Germinal center (tissue), 1 donor: ENCODE measurements around the gene CDCP2.

Experiments
- DNase-seq: peaks from one replicate; pipeline ENCODE4 v3.0.0; 2012; ENCODE audit warnings: mixed read lengths, low spot score

The CDCP2 gene

DNA sequence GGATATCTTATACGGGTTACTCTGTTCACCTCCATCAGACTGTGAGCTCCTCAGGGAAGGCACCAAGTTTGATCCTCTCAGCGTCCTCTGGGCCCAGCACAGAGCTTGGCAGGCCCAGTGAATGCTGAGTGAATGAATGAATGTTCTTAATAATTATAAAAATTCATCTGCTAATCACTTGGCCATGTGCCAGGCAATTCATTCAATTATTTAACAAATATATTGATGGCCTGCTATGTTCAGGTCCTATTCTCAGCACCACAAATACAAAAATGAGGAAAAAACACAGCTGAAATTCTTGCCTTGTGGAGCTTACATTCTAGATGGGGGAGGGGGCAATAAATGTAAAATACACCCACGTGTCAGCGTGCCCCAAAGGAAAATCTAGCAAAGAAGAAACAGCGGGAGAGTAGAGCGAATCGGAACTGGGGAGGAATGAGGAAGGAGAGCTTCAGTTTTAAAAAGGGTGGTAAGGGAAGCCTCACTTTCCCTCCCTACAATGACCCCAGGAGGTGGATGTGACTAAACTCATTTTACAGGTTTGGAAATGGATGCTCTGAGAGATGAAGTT lies 15.8 kb downstream of the CDCP2 start:
- no peak for DNase-seq

DNA sequence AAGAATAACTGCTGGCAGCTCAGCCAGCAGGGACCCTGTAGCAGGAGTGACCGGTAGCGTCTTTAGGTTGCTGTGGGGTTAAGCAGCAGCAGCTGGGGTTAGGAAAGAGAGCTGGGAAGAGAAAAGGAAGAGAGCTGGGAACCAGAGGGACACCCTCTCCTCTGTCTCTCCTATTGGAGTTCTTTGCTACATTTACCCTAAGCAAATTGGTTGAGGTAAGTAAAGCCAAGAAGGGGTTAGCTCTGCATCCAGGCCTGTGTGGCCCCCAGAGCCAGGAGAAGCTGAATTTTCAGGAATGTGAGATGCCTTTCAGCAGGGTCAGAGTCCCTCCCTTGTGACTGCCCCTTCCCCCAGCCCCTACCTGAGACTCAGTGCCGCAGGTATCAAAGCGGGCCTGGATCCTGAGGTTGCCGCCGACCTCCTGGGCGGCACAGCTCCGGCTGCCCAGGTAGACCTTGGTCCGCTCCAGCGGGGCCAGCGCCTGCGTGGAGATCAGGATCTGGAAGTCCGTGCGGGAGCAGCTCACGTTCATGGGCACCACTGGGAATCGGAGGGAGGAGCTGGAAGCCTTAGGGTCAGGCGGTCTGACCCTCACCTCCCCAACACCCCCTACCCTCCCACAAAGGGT lies 16.4 kb downstream of the CDCP2 start:
- no peak for DNase-seq

- DNase-seq: no peak
These were observed 17.2 kb downstream of the CDCP2 start for GRCh38 chr1:54135436-54136120.

- DNase-seq: no peak
These were observed 18.5 kb downstream of the CDCP2 start for GRCh38 chr1:54134295-54134694.

DNA sequence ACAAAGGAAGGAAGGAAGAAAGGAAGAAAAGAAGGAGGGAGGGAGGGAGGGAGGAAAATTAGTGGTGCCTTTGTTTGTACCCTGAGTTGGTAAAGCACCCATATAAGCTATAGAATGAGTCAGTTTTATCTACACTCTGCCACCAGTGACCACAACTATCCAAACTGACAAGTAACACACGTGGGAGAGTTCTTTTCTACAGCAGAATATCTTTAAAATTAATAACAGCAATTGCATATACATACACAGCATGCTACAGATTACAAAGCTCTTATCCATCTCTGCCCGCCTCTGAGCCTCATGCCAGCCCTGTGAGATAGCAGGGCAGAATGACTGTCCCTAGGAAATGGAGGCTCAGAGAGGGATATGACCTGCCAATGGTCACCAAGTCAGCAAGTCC lies 20.3 kb downstream of the CDCP2 start:
- DNase-seq: no peak

DNA sequence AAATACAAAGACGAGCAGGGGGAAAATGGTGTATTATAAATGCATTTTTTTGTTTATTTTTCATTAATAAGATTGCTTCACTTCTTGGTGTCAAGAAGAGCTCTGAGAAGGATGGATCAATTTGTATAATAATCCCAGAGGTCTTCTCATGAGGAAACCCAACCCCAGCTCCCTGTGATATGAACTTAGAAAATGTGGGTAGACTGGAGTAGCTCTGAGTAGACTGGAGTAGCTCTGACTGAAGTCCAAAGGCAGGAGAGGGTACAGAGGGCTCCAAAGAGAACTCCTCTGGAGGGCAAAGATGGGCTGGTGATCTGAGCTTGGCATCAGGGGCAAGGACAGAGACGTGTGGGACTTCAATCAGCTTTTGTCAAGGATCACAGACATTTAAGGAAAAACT lies 21.4 kb downstream of the CDCP2 start:
- DNase-seq: no peak

DNA sequence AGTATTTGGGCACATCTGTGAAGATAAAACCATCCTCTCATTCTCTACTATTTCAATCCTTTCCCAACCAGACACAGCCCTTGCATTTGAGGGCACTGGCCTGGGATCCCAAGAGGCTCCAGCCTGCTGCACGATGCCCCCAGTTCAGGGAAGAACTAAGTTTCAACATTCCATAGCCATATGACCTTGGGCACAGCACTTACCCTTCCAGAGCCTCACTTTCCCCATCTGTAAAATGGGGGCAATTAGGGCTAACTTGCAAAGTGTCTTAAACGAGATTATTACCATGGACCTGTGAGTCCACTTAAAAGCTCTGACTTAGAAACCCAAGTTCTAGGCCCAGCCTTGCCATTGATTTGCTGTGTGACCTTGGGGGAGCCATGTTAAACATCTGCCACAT lies 22.9 kb downstream of the CDCP2 start:
- no peak for DNase-seq

DNA sequence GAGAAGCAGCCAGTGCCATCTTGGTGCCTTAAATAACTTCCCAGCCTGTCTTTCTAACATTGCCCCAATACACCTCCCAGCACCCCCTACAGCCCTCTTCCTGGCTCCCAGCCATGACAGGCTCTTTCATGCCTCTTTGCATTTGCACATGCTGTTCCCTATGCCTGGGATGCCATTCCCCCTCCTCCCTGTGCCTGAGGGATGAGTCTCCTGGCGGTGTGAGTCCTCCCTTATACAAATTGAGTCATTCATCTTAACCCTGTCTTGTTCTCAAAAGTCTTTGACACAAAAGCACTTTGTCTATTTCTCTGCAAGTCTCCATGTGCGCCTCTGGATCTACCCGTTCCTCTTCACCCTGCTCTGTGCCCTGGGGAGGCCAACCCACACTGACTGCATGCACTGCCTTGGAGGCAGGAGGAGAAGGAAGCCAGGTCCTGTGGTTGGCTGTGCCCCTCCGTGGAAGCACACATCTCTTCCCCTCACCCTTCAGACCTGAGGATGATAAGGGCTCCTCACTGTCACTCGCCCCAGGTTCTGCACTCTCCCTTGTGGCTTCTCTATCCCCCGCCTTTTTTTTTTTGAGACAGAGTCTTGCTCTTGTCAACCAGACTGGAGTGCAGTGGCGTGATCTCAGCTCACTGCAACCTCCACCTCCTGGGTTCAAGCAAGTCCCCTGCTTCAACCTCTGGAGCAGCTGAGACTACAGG lies 25.1 kb downstream of the CDCP2 start:
- DNase-seq: no peak

DNA sequence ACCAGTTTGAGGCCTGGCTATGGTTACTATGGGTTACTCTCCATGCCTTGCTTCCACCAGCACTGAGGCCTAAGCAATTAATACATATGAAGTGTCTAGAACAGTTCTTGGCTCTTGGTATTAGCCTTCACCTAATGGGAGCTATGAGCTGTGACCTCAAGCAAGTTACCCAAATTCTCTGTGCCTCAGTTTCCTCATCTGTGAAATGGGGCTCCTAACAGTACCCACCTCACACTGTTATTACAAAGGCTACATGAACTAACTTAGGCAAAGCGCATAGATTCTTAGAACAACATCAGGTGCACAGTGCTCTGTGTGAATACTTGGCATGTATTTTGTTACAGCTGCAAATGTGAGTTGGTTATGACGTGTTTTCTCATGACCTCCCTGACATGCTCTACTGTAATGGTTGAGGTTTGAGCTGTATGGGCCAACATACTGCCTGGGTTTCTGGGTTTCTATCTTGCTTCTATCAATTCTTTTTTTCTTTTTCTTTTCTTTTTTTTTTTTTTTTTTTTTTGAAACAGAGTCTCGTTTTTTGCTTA lies 26.5 kb downstream of the CDCP2 start:
- no peak for DNase-seq

- no peak for DNase-seq
These were observed 27.3 kb downstream of the CDCP2 start for GRCh38 chr1:54125386-54126070.

DNA sequence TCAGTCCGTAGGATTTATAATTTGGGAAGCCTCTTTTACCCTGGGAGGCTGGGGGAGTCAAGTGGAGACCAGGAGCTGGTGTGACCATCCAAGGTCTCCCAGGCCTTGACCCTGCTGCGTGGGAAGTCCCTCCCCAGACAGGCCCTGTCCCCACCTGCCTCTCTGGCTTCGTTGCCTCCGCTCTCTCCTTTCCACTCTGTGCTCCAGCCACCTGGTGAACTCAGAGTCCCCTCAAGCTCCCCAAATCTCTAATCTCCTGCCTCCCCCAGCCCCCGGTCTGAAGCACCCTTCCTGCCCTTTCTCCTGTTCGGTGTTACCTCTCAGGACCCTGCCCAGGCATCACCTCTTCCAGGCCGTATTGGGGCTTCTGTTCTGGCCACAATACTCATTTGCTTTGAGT lies 27.9 kb downstream of the CDCP2 start:
- DNase-seq: no peak

- DNase-seq: no peak
These were observed 28.3 kb downstream of the CDCP2 start for GRCh38 chr1:54124472-54124871.

DNA sequence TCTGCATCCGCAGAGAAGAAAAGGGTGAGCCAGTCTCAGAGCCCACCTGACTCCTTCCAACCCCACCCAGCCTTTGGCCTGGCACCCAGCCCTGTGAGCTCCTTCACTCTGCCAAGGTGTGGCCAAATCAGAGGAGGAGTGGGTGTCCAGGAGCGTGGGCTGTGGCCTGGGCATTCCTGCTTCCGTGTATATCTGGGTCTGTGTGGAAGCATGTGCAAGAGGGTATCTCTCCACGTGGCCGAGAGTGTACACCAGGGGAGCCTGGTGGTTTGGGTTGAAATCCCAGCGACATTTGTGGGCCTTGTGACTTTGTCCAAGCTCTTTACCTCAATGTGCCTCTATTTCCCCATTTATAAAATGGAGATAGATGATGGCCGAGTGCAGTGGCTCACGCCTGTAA lies 29.8 kb downstream of the CDCP2 start:
- DNase-seq: no peak

- DNase-seq: no peak
These were observed 30.6 kb downstream of the CDCP2 start for GRCh38 chr1:54122135-54122751.

GRCh38 chr1:54121482-54122134 lies 31.2 kb downstream of the CDCP2 start:
- DNase-seq: peak; percentile 83

DNA sequence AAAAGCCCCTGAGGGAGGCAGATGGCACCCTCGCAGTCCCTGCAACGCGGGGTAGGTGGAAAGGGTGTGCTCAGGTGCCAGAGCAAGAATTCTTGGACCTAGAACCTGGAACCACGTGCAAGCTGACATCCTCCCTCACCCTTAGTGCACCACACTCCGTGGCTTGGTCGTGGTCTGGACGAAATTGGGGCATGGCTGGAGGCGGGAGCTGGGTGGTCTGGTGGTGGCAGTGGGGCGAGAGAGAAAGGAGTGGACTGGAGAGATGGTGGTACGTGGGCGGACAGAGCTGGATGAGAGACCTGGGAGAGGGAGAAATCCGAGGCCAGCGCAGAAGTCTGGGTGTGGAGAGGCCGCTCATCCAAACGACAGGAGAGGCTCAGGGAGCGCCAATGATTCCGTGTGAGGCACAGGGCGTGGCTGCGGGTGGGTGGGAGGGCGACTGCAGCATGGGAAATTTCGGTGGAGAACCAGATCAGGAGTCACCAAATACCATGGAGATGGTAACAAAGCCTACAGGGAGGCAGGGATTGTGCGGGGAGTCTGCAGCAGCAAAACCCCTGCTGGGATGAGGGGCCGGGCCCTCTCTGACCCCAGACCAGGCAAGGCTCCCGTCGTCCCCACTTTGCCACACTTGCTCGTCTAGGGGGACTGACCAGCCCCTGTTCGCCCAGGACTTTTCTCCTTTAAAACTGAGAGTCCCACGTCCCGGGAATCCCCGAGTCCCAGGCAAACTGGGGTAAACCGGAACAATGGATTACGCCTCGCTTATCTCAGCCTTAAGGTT lies 31.9 kb downstream of the CDCP2 start:
- no peak for DNase-seq

DNA sequence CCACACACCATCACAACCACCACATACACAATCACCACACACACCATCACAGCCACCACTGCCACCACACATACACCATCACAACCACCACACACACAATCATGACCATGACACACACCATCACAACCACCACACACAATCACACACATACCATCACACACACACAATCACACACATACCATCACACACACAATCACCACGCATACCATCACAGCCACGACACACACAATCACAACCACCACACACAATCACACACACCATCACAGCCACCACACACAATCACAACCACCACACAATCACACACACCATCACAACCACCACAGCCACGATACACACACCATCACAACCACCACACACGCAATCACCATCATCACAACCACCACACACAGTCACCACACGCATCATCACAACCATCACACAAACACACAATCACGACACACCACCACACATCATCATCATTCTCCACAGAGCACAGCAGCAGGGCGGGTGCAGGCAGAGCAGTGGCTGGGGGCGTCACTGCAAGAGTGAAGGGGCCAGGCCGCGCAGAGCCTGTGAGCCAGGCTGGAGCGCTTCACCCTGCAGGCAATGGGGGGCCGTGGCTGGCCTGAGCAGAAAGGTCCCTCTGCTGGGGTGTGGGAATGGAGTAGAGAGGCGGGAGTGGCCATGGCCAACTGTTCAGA lies 32.6 kb downstream of the CDCP2 start:
- no peak for DNase-seq

- no peak for DNase-seq
These were observed 34.1 kb downstream of the CDCP2 start for GRCh38 chr1:54118704-54119103.

DNA sequence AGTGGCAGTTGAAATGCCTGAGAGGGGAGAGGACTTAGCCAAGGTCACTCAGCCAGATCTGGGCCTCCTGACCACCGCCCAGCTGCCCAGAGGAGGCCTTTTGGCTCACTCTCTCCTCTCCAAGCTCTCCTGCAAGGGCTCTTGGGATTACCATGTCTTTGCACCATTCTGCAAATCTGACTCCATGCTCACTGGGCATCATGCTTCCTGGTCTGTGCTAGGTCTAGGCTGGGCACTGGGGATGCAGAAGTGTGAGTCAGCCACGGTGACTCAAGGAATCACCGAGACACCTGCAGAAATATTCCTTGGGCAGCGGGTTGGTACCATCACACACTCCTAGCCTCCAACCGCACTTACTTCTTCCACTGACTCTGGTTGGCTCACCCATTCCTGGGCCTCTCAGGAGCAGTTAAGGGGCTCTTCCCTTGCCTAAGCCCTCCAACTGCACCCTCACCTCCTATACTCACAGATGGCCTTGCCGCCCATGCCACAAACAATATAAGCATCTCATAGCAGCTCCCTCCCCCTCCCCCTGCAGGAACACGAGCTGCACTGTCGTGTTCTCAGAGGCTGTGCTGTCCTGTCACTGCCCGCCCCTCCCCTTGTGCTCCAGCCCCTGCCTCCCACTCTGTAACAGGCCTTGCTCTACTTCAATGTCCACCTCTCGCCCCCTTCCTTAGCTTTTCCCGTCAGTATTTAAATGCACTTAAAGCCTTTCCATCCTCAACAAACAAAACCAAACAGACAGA lies 34.8 kb downstream of the CDCP2 start:
- no peak for DNase-seq
